HCT116 (cell line): ENCODE results near the gene RAI1. TPM values are rescaled to one million over a fixed set of nuclear protein-coding genes. Genes with fewer than 3 reads are reported as not detected.

ENCODE experiments used
- CEBPB ChIP-seq: IDR thresholded peaks from 2 replicates; pipeline ENCODE4 v1.6.1; 2012; ENCODE audit warnings: low read depth
- EGR1 ChIP-seq: IDR thresholded peaks from 2 replicates; pipeline ENCODE4 v1.6.1; 2012; ENCODE audit warnings: low read depth
- ELF1 ChIP-seq: IDR thresholded peaks from 2 replicates; pipeline ENCODE4 v1.6.1; 2012; ENCODE audit warnings: low read depth, borderline replicate concordance
- EZH2phosphoT487 ChIP-seq: fragments of 200-600 bp; IDR thresholded peaks from 2 replicates; pipeline ENCODE4 v1.6.1; 2018; ENCODE audit warnings: antibody characterized with exemption, borderline replicate concordance
- FOSL1 ChIP-seq: IDR thresholded peaks from 2 replicates; pipeline ENCODE4 v1.6.1; 2012; ENCODE audit warnings: low read depth
- JUND ChIP-seq: IDR thresholded peaks from 2 replicates; pipeline ENCODE4 v1.6.1; 2012
- POLR2A ChIP-seq: IDR thresholded peaks from 2 replicates; pipeline ENCODE4 v1.7.0; 2011; ENCODE audit warnings: borderline replicate concordance; ENCODE audit not compliant: insufficient read depth, insufficient read length; ENCODE audit errors: extremely low read depth
- POLR2AphosphoS5 ChIP-seq: IDR thresholded peaks from 2 replicates; pipeline ENCODE4 v1.6.1; 2011; ENCODE audit warnings: mild to moderate bottlenecking, low read depth, low read length, moderate library complexity
- RAD21 ChIP-seq: IDR thresholded peaks from 2 replicates; pipeline ENCODE4 v1.6.1; 2012; ENCODE audit warnings: low read depth, mild to moderate bottlenecking
- SIN3A ChIP-seq: IDR thresholded peaks from 2 replicates; pipeline ENCODE4 v1.6.1; 2012; ENCODE audit warnings: low read depth
- SP1 ChIP-seq: IDR thresholded peaks from 2 replicates; pipeline ENCODE4 v1.6.1; 2012; ENCODE audit warnings: low read depth
- SRF ChIP-seq: IDR thresholded peaks from 2 replicates; pipeline ENCODE4 v1.6.1; 2012; ENCODE audit warnings: low read depth
- TCF7L2 ChIP-seq: IDR thresholded peaks from 2 replicates; pipeline ENCODE4 v1.7.0; 2011; ENCODE audit warnings: borderline replicate concordance, inconsistent platforms; ENCODE audit not compliant: insufficient read depth, insufficient read length; ENCODE audit errors: extremely low read depth
- YY1 ChIP-seq: IDR thresholded peaks from 2 replicates; pipeline ENCODE4 v1.6.1; 2011; ENCODE audit warnings: low read length, low read depth, moderate library complexity, mild to moderate bottlenecking; ENCODE audit not compliant: insufficient replicate concordance; ENCODE audit errors: extremely low read depth
- ZFX ChIP-seq: fragments of 450-650 bp; IDR thresholded peaks from 2 replicates; pipeline ENCODE4 v1.6.1; 2017
- ZNF274 ChIP-seq: fragments of 200-500 bp; sonication (Bioruptor generic); IDR thresholded peaks from 2 replicates; pipeline ENCODE4 v1.6.1; 2014; ENCODE audit warnings: mild to moderate bottlenecking, low read depth, low read length, inconsistent platforms
- total RNA-seq: library from RNA; stranded (reverse); gene quantifications from one replicate; pipeline ENCODE4 v1.2.1, GENCODE V29; 2021; ENCODE audit not compliant: unreplicated experiment
- TF ChIP-seq, protein P1 (sequence below), 3 experiments: fragments of 200-600 bp in 1 of 3; sonication (generic) in 1 of 3; IDR thresholded peaks in 2 of 3; conservative IDR thresholded peaks in 1 of 3; 2 replicates each; pipeline ENCODE4 v1.5.1; 2012 to 2017; ENCODE audit warnings: low read depth in 2 of 3, low read length in 2 of 3, antibody characterized with exemption in 1 of 3, borderline replicate concordance in 1 of 3, control low read depth in 1 of 3, mild to moderate bottlenecking in 1 of 3, mixed read lengths in 1 of 3, mixed run types in 1 of 3, moderate library complexity in 1 of 3; ENCODE audit not compliant: insufficient read depth in 1 of 3
- TF ChIP-seq, protein P2 (sequence below): IDR thresholded peaks from 2 replicates; pipeline ENCODE4 v1.6.1; 2012

Gene RAI1
- total RNA-seq, 1 experiment from 2014 or later = 38.5 TPM

DNA sequence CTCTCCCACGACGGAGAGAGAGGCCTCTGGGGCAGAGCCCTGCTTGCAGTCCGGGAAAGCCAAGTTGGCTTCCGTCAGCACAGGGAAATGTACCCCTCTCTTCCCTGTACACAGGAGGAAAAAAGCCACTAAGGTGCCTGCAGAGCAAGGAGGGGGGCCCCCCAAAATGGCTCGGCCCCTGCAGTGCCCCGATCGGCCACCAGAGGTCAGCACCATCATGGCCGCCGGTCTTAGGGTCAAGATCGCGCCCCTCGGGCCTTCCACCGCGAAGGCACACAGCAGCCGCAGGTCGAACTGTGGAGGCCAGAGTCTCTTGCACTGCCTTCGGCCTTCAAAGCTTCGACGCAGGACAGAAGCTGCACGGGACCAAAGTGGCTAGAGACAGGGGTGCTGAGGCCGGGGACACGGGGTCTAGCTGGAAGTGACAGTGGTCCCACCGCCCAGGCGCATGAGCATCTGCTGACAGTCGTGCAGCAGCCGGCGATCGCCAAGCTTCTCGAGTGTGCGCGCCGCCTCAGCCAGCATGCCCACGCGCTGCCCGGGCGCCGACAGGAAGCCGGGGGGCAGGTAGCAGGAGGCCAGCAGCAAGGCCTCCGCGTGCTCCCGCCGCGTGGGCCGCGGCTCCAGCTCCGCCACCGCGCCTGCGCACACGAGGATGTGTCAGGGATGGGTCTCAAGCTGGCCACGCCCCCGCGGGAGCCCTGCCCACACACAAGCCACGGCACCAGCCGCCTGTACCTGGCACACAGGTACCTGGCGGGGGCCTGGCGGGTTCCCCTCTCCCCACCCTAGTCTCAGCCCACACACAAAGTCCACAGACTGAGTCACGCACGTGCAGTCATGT lies 131.2 kb downstream of the RAI1 start (continued):
- TF ChIP-seq SIN3A (no peak), CEBPB (no peak), EGR1 (no peak), SRF (no peak), TCF7L2 (no peak), EZH2phosphoT487 (no peak), ZNF274 (no peak), JUND (no peak), POLR2AphosphoS5 (peak; percentile 59), YY1 (peak; percentile 73), SP1 (no peak), FOSL1 (no peak), ZFX (peak; percentile 50; the same call in 1 of the 2 replicates), POLR2A (no peak), RAD21 (peak; percentile 79), ELF1 (no peak)
- TF ChIP-seq, protein P1, sequence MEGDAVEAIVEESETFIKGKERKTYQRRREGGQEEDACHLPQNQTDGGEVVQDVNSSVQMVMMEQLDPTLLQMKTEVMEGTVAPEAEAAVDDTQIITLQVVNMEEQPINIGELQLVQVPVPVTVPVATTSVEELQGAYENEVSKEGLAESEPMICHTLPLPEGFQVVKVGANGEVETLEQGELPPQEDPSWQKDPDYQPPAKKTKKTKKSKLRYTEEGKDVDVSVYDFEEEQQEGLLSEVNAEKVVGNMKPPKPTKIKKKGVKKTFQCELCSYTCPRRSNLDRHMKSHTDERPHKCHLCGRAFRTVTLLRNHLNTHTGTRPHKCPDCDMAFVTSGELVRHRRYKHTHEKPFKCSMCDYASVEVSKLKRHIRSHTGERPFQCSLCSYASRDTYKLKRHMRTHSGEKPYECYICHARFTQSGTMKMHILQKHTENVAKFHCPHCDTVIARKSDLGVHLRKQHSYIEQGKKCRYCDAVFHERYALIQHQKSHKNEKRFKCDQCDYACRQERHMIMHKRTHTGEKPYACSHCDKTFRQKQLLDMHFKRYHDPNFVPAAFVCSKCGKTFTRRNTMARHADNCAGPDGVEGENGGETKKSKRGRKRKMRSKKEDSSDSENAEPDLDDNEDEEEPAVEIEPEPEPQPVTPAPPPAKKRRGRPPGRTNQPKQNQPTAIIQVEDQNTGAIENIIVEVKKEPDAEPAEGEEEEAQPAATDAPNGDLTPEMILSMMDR (IDR thresholded peaks at IDR 0.05 in 2 of 3, conservative IDR thresholded peaks at IDR 0.05 in 1 of 3; ENCODE audit: borderline replicate concordance in 1 of 3, insufficient read depth in 1 of 3, low read depth in 2 of 3, low read length in 2 of 3) = peak; percentile 66 to 98 (median 96); a peak in 5 of 6 replicates
- TF ChIP-seq, protein P2, sequence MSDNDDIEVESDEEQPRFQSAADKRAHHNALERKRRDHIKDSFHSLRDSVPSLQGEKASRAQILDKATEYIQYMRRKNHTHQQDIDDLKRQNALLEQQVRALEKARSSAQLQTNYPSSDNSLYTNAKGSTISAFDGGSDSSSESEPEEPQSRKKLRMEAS = no peak
